HCT116 (cell line): ENCODE results near the gene TYROBP. TPM values are rescaled to one million over a fixed set of nuclear protein-coding genes. Genes with fewer than 3 reads are reported as not detected.

Experiments
- ATAC-seq: fragments of 200-7000 bp; cut with Tn5 transposase; 2 replicates; pipeline ENCODE4 v1.9.1; 2020; ENCODE audit warnings: mild to moderate bottlenecking, moderate library complexity
- BruUV-seq: library from RNA; stranded (reverse); fragments of 400-500 nt; replicated peaks from 2 replicates; lab custom pipeline; 2021; lab: Mats Ljungman, UMichigan
- CTCF ChIA-PET: fragments of 300-600 bp; sonication (Branson Sonifier 250); formaldehyde crosslinking; loops from one replicate; lab custom pipeline; 2021; ENCODE audit warnings: antibody characterized with exemption; lab: Charles Lee
- POLR2A ChIA-PET: fragments of 300-600, 350-600 bp; sonication (Branson Sonifier 250); formaldehyde crosslinking; loops from one replicate; lab custom pipeline; 2021; ENCODE audit warnings: antibody characterized with exemption; lab: Charles Lee
- RAD21 ChIA-PET, 2 experiments: fragments of 300-600 bp; sonication (Branson Sonifier 250); formaldehyde crosslinking; loops; one replicate each; lab custom pipeline; 2023; ENCODE audit warnings: low total read pairs in 2 of 2; ENCODE audit not compliant: uncharacterized antibody in 2 of 2, unreplicated experiment in 2 of 2, low non-redundant PET in 1 of 2; lab: Charles Lee
- DNase-seq: peaks from one replicate; pipeline ENCODE4 v3.0.0-alpha.2; 2010; ENCODE audit warnings: low read depth, low spot score
- H2AFZ ChIP-seq: fragments of 200-600 bp; shearing (Covaris generic), sonication (generic); 2 replicates; pipeline ENCODE4 v1.6.1; 2017; ENCODE audit warnings: low read depth, mixed run types, mixed read lengths, antibody characterized with exemption, low read length; ENCODE audit not compliant: poor library complexity, severe bottlenecking
- H3K27ac ChIP-seq: 2 replicates; pipeline ENCODE4 v1.5.1; 2012; ENCODE audit warnings: low read depth, low read length
- H3K27me3 ChIP-seq: fragments of 200-600 bp; sonication (generic); 2 replicates; pipeline ENCODE4 v1.6.1; 2016; ENCODE audit warnings: mixed run types, low read length, mixed read lengths; ENCODE audit not compliant: insufficient read depth
- H3K36me3 ChIP-seq, 2 experiments: fragments of 200-500 bp in 1 of 2; fragments of 200-600 bp in 1 of 2; sonication (Bioruptor generic) in 1 of 2; sonication (generic) in 1 of 2; 2 replicates each; pipeline versions ENCODE4 v1.5.1 to v1.6.1; 2014 to 2016; ENCODE audit warnings: low read length in 2 of 2, inconsistent platforms in 1 of 2, mixed read lengths in 1 of 2, mixed run types in 1 of 2; ENCODE audit not compliant: insufficient read depth in 2 of 2, control insufficient read depth in 1 of 2
- H3K4me1 ChIP-seq, 2 experiments: fragments of 200-600 bp in 1 of 2; sonication (generic) in 1 of 2; 2 replicates each; pipeline versions ENCODE4 v1.5.1 to v1.6.1; 2012 to 2017; ENCODE audit warnings: low read length in 2 of 2, inconsistent platforms in 1 of 2, mild to moderate bottlenecking in 1 of 2, mixed read lengths in 1 of 2, mixed run types in 1 of 2, moderate library complexity in 1 of 2; ENCODE audit not compliant: insufficient read depth in 2 of 2, control insufficient read depth in 1 of 2
- H3K4me2 ChIP-seq: fragments of 200-600 bp; sonication (generic); 2 replicates; pipeline ENCODE4 v1.6.1; 2017; ENCODE audit warnings: mixed run types, low read length, mixed read lengths
- H3K4me3 ChIP-seq, 2 experiments: fragments of 200-600 bp in 1 of 2; sonication (generic) in 1 of 2; replicated peaks in 1 of 2; 2 replicates each; pipeline ENCODE4 v1.5.1; 2011 to 2016; ENCODE audit warnings: low read length in 2 of 2, control low read depth in 1 of 2, low read depth in 1 of 2, mild to moderate bottlenecking in 1 of 2, mixed read lengths in 1 of 2, mixed run types in 1 of 2
- H3K79me2 ChIP-seq: fragments of 200-600 bp; sonication (generic); 2 replicates; pipeline ENCODE4 v1.6.1; 2017; ENCODE audit warnings: mild to moderate bottlenecking, mixed run types, low read length, moderate library complexity, mixed read lengths; ENCODE audit not compliant: insufficient read depth
- H3K9ac ChIP-seq: fragments of 200-600 bp; sonication (generic); 2 replicates; pipeline ENCODE4 v1.6.1; 2016; ENCODE audit warnings: low read length, mixed read lengths
- H3K9me2 ChIP-seq: fragments of 200-600 bp; sonication (generic), shearing (Covaris generic); 2 replicates; pipeline ENCODE4 v1.6.1; 2017; ENCODE audit warnings: mixed run types, mild to moderate bottlenecking, moderate library complexity; ENCODE audit not compliant: insufficient read depth
- H3K9me3 ChIP-seq, 2 experiments: fragments of 200-500 bp in 1 of 2; fragments of 200-600 bp in 1 of 2; sonication (Bioruptor generic) in 1 of 2; sonication (generic) in 1 of 2; 2 replicates each; pipeline ENCODE4 v1.6.1; 2014 to 2017; ENCODE audit warnings: low read length in 2 of 2, mixed read lengths in 2 of 2, inconsistent platforms in 1 of 2, low read depth in 1 of 2, mild to moderate bottlenecking in 1 of 2, mixed run types in 1 of 2, moderate library complexity in 1 of 2; ENCODE audit not compliant: control insufficient read depth in 1 of 2, insufficient read depth in 1 of 2
- H4K20me1 ChIP-seq: fragments of 200-600 bp; sonication (generic), shearing (Covaris generic); 2 replicates; pipeline ENCODE4 v1.6.1; 2017; ENCODE audit warnings: mixed run types, mild to moderate bottlenecking, moderate library complexity; ENCODE audit not compliant: insufficient read depth
- ATF3 ChIP-seq: IDR thresholded peaks from 2 replicates; pipeline ENCODE4 v1.6.1; 2012
- CBX3 ChIP-seq: IDR thresholded peaks from 2 replicates; pipeline ENCODE4 v1.6.1; 2012; ENCODE audit warnings: low read depth
- CEBPB ChIP-seq: IDR thresholded peaks from 2 replicates; pipeline ENCODE4 v1.6.1; 2012; ENCODE audit warnings: low read depth
- CTCF ChIP-seq, 3 experiments: fragments of 200-600 bp in 1 of 3; sonication (generic) in 1 of 3; IDR thresholded peaks in 2 of 3; conservative IDR thresholded peaks in 1 of 3; 2 replicates each; pipeline ENCODE4 v1.5.1; 2012 to 2017; ENCODE audit warnings: low read depth in 2 of 3, low read length in 2 of 3, antibody characterized with exemption in 1 of 3, borderline replicate concordance in 1 of 3, control low read depth in 1 of 3, mild to moderate bottlenecking in 1 of 3, mixed read lengths in 1 of 3, mixed run types in 1 of 3, moderate library complexity in 1 of 3; ENCODE audit not compliant: insufficient read depth in 1 of 3
- ELF1 ChIP-seq: IDR thresholded peaks from 2 replicates; pipeline ENCODE4 v1.6.1; 2012; ENCODE audit warnings: low read depth, borderline replicate concordance
- EZH2phosphoT487 ChIP-seq: fragments of 200-600 bp; IDR thresholded peaks from 2 replicates; pipeline ENCODE4 v1.6.1; 2018; ENCODE audit warnings: antibody characterized with exemption, borderline replicate concordance
- FOSL1 ChIP-seq: IDR thresholded peaks from 2 replicates; pipeline ENCODE4 v1.6.1; 2012; ENCODE audit warnings: low read depth
- MAX ChIP-seq: IDR thresholded peaks from 2 replicates; pipeline ENCODE4 v1.6.1; 2012
- POLR2A ChIP-seq: IDR thresholded peaks from 2 replicates; pipeline ENCODE4 v1.7.0; 2011; ENCODE audit warnings: borderline replicate concordance; ENCODE audit not compliant: insufficient read depth, insufficient read length; ENCODE audit errors: extremely low read depth
- POLR2AphosphoS5 ChIP-seq: IDR thresholded peaks from 2 replicates; pipeline ENCODE4 v1.6.1; 2011; ENCODE audit warnings: mild to moderate bottlenecking, low read depth, low read length, moderate library complexity
- RAD21 ChIP-seq: IDR thresholded peaks from 2 replicates; pipeline ENCODE4 v1.6.1; 2012; ENCODE audit warnings: low read depth, mild to moderate bottlenecking
- REST ChIP-seq: IDR thresholded peaks from 2 replicates; pipeline ENCODE4 v1.6.1; 2012; ENCODE audit warnings: low read depth
- SP1 ChIP-seq: IDR thresholded peaks from 2 replicates; pipeline ENCODE4 v1.6.1; 2012; ENCODE audit warnings: low read depth
- TCF7L2 ChIP-seq: IDR thresholded peaks from 2 replicates; pipeline ENCODE4 v1.7.0; 2011; ENCODE audit warnings: borderline replicate concordance, inconsistent platforms; ENCODE audit not compliant: insufficient read depth, insufficient read length; ENCODE audit errors: extremely low read depth
- YY1 ChIP-seq: IDR thresholded peaks from 2 replicates; pipeline ENCODE4 v1.6.1; 2011; ENCODE audit warnings: low read length, low read depth, moderate library complexity, mild to moderate bottlenecking; ENCODE audit not compliant: insufficient replicate concordance; ENCODE audit errors: extremely low read depth
- ZFX ChIP-seq: fragments of 450-650 bp; IDR thresholded peaks from 2 replicates; pipeline ENCODE4 v1.6.1; 2017
- ZNF274 ChIP-seq: fragments of 200-500 bp; sonication (Bioruptor generic); IDR thresholded peaks from 2 replicates; pipeline ENCODE4 v1.6.1; 2014; ENCODE audit warnings: mild to moderate bottlenecking, low read depth, low read length, inconsistent platforms
- intact Hi-C: fragments of 100-400 bp; cut with micrococcal nuclease; formaldehyde crosslinking; loops from 2 replicates; pipeline ENCODE4 v1.10.0; 2022
- total RNA-seq: library from RNA; stranded (reverse); gene quantifications from one replicate; pipeline ENCODE4 v1.2.1, GENCODE V29; 2021; ENCODE audit not compliant: unreplicated experiment

TYROBP gene
- total RNA-seq, 1 experiment from 2014 or later: 0.49 TPM

GRCh38 chr19:35931161-35931873, 23.2 kb upstream of the TYROBP start:
- H3K79me2 ChIP-seq: no peaks in the 10 kb centered on the region
- no peaks in the 10 kb centered on the region for H4K20me1 ChIP-seq
- ChIA-PET POLR2A (interaction anchor here (0.6 to 1.0 kb wide), 6 partner anchors 10 to 183 kb away, joined by 3 to 7 read pairs (median 5); partner anchors contain the start of gene LIN37), RAD21 (interaction anchor here (0.6 to 1.8 kb wide), 7 partner anchors 48 to 191 kb away, joined by 3 to 16 read pairs (median 4); no protein-coding TSS in a partner anchor), CTCF (interaction anchor here (0.6 to 1.7 kb wide), 14 partner anchors 8 to 788 kb away, joined by 3 to 29 read pairs (median 4); partner anchors contain the start of genes COX6B1 and FXYD7)
- ATAC-seq: peak; percentile 95
- peak; percentile 99 for DNase-seq
- intact Hi-C loops: loop anchor here (1.0 to 10.0 kb wide), 5 partner anchors 49 to 387 kb away; partner anchors contain the start of gene TMEM147
- BruUV-seq: no TSS peak
- no peaks in the 10 kb centered on the region for H3K27me3 ChIP-seq
- H3K4me3 ChIP-seq: peak overlapping the region; percentile 36 to 48
- H3K4me1 ChIP-seq: peaks cover 10 to 22% of the 10 kb centered on the region in 2 experiments; a peak in 3 of 4 replicates
- peak overlapping the region; percentile 48 for H3K9ac ChIP-seq
- no peaks in the 10 kb centered on the region for H3K9me3 ChIP-seq
- peak overlapping the region; percentile 55 for H3K27ac ChIP-seq
- peak overlapping the region; percentile 87 for H2AFZ ChIP-seq
- H3K4me2 ChIP-seq: peak overlapping the region; percentile 75
- H3K9me2 ChIP-seq: no peaks in the 10 kb centered on the region
- no peaks in the 10 kb centered on the region for H3K36me3 ChIP-seq
- TF ChIP-seq ATF3 (no peak), POLR2A (peak; percentile 98), YY1 (peak; percentile 51), CTCF (IDR thresholded peaks at IDR 0.05 in 2 of 3, conservative IDR thresholded peaks at IDR 0.05 in 1 of 3; ENCODE audit: borderline replicate concordance in 1 of 3, insufficient read depth in 1 of 3, low read depth in 2 of 3, low read length in 2 of 3) (peak; percentile 73 to 96 (median 85)), EZH2phosphoT487 (no peak), FOSL1 (no peak), ZNF274 (no peak), RAD21 (peak; percentile 100), POLR2AphosphoS5 (peak; percentile 99), ELF1 (no peak; the same call in 1 of the 2 replicates), TCF7L2 (no peak), ZFX (no peak), REST (no peak), CBX3 (no peak; the same call in 1 of the 2 replicates), MAX (peak; percentile 79), CEBPB (no peak), SP1 (peak; percentile 76)
